PFSK-1 (cell line): ENCODE data around the gene DNAJC27.

Experiments
- FOXP2 ChIP-seq: optimal IDR thresholded peaks from 2 replicates; pipeline ENCODE3; 2011; ENCODE audit warnings: borderline replicate concordance, control low read depth, inconsistent platforms; ENCODE audit not compliant: insufficient read depth; ENCODE audit errors: extremely low read length, extremely low read depth
- POLR2AphosphoS5 ChIP-seq: IDR thresholded peaks from 2 replicates; pipeline ENCODE4 v1.6.1; 2012; ENCODE audit warnings: low read depth, mild to moderate bottlenecking, control low read depth, low read length, moderate library complexity
- SIN3A ChIP-seq: IDR thresholded peaks from 2 replicates; pipeline ENCODE4 v1.6.1; 2012; ENCODE audit warnings: mild to moderate bottlenecking, low read length, moderate library complexity, borderline replicate concordance; ENCODE audit not compliant: insufficient read depth
- TAF1 ChIP-seq: IDR thresholded peaks from 2 replicates; pipeline ENCODE4 v1.6.1; 2012; ENCODE audit warnings: low read length, control low read depth, borderline replicate concordance; ENCODE audit not compliant: insufficient read depth
- TF ChIP-seq, protein P1 (sequence below), 2 experiments: IDR thresholded peaks; 2 replicates each; pipeline versions ENCODE4 v1.6.1 to v1.8.0; 2011 to 2012; ENCODE audit warnings: low read depth in 2 of 2, low read length in 2 of 2, control low read depth in 1 of 2, inconsistent platforms in 1 of 2, mild to moderate bottlenecking in 1 of 2, moderate library complexity in 1 of 2; ENCODE audit not compliant: insufficient read depth in 1 of 2

DNAJC27 gene

DNA sequence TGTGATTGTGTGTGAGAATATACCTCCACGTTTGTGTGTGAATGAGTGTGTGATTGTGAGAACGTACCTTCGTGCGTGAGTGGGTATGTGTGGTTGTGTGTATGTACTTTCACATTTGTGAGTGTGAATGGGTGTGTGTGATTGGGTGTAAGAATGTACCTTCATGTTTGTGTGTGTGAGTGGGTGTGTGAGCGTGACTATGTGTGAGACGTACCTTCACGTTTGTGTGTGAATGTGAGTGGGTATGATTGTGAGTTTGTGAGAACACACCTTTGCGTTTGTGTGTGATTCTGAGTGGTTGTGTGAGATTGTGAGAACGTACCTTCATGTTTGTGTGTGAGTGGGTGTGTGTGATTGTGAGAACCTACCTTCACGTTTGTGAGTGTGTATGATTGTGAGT, 45.9 kb downstream of the DNAJC27 start:
- no peak for TF ChIP-seq SIN3A
- TF ChIP-seq TAF1: no peak
- no peak for TF ChIP-seq POLR2AphosphoS5
- TF ChIP-seq FOXP2: no peak
- TF ChIP-seq, protein P1, sequence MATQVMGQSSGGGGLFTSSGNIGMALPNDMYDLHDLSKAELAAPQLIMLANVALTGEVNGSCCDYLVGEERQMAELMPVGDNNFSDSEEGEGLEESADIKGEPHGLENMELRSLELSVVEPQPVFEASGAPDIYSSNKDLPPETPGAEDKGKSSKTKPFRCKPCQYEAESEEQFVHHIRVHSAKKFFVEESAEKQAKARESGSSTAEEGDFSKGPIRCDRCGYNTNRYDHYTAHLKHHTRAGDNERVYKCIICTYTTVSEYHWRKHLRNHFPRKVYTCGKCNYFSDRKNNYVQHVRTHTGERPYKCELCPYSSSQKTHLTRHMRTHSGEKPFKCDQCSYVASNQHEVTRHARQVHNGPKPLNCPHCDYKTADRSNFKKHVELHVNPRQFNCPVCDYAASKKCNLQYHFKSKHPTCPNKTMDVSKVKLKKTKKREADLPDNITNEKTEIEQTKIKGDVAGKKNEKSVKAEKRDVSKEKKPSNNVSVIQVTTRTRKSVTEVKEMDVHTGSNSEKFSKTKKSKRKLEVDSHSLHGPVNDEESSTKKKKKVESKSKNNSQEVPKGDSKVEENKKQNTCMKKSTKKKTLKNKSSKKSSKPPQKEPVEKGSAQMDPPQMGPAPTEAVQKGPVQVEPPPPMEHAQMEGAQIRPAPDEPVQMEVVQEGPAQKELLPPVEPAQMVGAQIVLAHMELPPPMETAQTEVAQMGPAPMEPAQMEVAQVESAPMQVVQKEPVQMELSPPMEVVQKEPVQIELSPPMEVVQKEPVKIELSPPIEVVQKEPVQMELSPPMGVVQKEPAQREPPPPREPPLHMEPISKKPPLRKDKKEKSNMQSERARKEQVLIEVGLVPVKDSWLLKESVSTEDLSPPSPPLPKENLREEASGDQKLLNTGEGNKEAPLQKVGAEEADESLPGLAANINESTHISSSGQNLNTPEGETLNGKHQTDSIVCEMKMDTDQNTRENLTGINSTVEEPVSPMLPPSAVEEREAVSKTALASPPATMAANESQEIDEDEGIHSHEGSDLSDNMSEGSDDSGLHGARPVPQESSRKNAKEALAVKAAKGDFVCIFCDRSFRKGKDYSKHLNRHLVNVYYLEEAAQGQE (IDR thresholded peaks at IDR 0.05; ENCODE audit: insufficient read depth in 1 of 2, low read depth in 2 of 2, low read length in 2 of 2): no peak

DNA sequence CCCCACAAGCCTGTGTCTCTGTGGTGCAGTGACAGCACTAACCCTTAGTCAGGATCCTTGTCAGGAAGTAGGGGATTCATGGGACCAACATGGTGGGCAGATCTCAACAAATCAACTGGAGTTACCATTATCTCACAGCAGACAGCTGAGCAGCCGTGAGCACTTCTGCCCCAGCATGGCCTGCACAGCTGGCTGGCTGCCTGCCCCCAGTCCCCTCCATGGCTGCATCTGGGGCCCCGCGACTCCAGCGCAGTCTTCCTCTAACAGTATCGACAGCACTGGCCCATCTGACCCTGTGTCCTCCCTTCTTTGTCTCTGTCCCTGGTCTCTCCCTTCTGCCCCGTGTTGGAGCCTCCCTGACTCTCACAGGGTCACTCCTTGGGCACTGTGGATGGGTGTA, 47.0 kb downstream of the DNAJC27 start:
- TF ChIP-seq FOXP2 (no peak), TAF1 (no peak), SIN3A (no peak), POLR2AphosphoS5 (no peak)
- TF ChIP-seq, protein P1 (IDR thresholded peaks at IDR 0.05; ENCODE audit: insufficient read depth in 1 of 2, low read depth in 2 of 2, low read length in 2 of 2): no peak

DNA sequence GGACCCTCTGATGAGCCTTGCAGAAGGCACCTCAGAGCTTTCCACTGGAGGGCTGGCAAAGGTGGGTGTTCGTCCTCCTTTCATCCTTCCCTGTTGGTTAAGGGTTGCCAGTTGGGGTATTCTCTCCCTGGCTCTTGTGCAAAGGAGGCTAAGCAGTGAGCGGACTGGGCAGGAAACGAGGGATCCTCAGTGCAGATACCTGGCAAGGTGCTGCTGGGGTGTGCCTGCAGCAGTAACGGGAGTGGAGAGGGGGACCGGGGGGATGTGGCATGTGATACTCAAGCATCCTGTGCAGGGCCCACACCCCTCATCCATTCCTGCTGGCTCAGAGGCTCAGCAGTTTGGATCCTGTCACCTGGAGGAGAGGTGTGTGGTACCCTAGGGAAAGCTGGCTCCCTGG, 47.5 kb downstream of the DNAJC27 start:
- TF ChIP-seq FOXP2 (no peak), TAF1 (no peak), POLR2AphosphoS5 (no peak), SIN3A (no peak)
- TF ChIP-seq, protein P1 (IDR thresholded peaks at IDR 0.05; ENCODE audit: insufficient read depth in 1 of 2, low read depth in 2 of 2, low read length in 2 of 2): no peak

DNA sequence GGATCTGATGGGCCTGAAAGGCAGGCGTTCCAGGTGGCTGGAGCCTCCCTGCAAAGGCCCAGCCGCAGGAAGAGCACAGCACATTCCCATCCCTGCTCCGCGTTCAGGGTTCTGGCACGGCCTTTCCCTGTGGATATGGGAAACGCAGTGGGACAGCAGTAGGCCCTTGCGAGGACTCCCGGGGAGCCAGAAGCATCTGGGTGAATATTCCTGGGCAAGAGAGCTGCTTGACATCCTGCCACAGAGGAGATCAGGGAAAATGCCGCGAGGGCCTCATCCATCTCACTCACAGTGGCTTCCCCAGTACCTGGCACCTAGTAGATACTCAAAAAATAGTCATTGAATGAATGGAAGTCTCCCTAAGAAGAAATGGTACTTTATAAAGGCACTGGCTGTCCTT, 48.6 kb downstream of the DNAJC27 start:
- TF ChIP-seq FOXP2 (no peak), SIN3A (no peak), POLR2AphosphoS5 (no peak), TAF1 (no peak)
- TF ChIP-seq, protein P1 (IDR thresholded peaks at IDR 0.05; ENCODE audit: insufficient read depth in 1 of 2, low read depth in 2 of 2, low read length in 2 of 2): no peak

DNA sequence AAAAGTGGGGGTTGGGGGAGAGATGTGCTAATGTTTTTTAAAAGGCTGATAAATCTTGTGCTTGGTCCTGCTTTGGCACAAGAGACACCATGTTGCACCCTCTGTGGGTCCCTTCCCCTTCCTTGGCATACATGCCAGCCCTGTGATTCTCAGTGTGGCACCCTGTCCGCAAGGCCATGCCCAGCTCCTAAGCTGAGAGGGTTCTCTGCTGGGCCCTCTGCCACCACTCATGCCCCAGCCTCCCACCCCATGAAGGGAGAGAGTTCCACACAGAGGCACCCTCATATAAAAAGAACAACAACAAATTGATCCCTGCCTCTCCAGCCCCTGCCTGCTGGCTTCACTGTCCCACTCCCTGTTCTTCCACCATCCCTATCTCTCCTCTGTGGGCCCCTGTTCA, 49.2 kb downstream of the DNAJC27 start:
- TF ChIP-seq TAF1 (no peak), FOXP2 (no peak), SIN3A (no peak), POLR2AphosphoS5 (no peak)
- TF ChIP-seq, protein P1 (IDR thresholded peaks at IDR 0.05; ENCODE audit: insufficient read depth in 1 of 2, low read depth in 2 of 2, low read length in 2 of 2): no peak
